Adrenal gland (tissue), 5 donors: ENCODE results near the gene SLC6A1.

Source experiments
- POLR2A ChIP-seq, 2 donors: fragments of 450-650 bp; IDR thresholded peaks; one replicate each; pipeline ENCODE4 v1.6.1; 2017; ENCODE audit warnings: antibody characterized with exemption in 2 of 2, mild to moderate bottlenecking in 2 of 2, moderate library complexity in 1 of 2
- TF ChIP-seq, protein P1 (sequence below), 6 experiments: fragments of 450-650 bp in 4 of 6; fragments of 200-600 bp in 2 of 6; sonication (generic) in 1 of 6; IDR thresholded peaks; 1 replicate in 5 of 6; 2 replicates in 1 of 6; pipeline versions ENCODE4 v1.5.1 to v1.8.0; 2016 to 2021; ENCODE audit warnings: antibody characterized with exemption in 6 of 6, mild to moderate bottlenecking in 2 of 6, moderate library complexity in 1 of 6
- donor health status: DM: no; HTN: no; CAD: no.

DNA sequence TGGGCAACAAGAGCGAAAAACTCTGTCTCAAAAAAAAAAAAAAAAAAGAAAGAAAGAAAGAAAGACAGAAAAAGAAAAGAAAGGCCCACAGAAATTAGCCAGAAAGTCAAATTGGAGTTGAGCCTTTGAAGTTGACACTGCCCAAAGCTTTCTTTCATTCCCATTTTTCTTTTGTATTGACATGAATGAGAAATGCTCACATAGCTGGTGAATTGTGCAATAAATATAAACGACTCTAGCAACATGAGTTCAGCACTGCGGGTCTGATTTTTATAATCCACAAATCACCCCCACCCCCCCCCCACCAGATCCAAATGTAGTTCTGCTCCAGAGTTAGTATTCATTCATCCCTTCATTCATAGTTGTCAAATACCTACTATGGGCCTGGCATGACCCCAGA, 37.4 kb downstream of the SLC6A1 start:
- TF ChIP-seq, protein P1, sequence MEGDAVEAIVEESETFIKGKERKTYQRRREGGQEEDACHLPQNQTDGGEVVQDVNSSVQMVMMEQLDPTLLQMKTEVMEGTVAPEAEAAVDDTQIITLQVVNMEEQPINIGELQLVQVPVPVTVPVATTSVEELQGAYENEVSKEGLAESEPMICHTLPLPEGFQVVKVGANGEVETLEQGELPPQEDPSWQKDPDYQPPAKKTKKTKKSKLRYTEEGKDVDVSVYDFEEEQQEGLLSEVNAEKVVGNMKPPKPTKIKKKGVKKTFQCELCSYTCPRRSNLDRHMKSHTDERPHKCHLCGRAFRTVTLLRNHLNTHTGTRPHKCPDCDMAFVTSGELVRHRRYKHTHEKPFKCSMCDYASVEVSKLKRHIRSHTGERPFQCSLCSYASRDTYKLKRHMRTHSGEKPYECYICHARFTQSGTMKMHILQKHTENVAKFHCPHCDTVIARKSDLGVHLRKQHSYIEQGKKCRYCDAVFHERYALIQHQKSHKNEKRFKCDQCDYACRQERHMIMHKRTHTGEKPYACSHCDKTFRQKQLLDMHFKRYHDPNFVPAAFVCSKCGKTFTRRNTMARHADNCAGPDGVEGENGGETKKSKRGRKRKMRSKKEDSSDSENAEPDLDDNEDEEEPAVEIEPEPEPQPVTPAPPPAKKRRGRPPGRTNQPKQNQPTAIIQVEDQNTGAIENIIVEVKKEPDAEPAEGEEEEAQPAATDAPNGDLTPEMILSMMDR (IDR thresholded peaks at IDR 0.05) = no peak
- no peak for TF ChIP-seq POLR2A (IDR thresholded peaks at IDR 0.05)
